DMS79 (cell line): Measurements from ENCODE around the gene SPACA7.
"Not testable (repeated sequence)": the region's sequence is repeated elsewhere in the genome, so short reads cannot be mapped to it uniquely, and the experiment has no call there.

Experiments used
- DNase-seq: peaks from one replicate; lab custom pipeline; 2025; lab: John Stamatoyannopoulos, UW

Gene SPACA7

GRCh38 chr13:112350300-112350699, 25.9 kb upstream of the SPACA7 start:
- peak; percentile 98 for DNase-seq

GRCh38 chr13:112351825-112352224, 24.3 kb upstream of the SPACA7 start:
- no peak for DNase-seq

- no peak for DNase-seq
Measured at GRCh38 chr13:112353856-112354255, 22.3 kb upstream of the SPACA7 start.

- no peak for DNase-seq
Measured at GRCh38 chr13:112354330-112355273, 21.6 kb upstream of the SPACA7 start.

GRCh38 chr13:112355274-112355838, 20.8 kb upstream of the SPACA7 start:
- no peak for DNase-seq

- DNase-seq = no peak
Measured at GRCh38 chr13:112356190-112356589, 20.0 kb upstream of the SPACA7 start.

- no peak for DNase-seq
Measured at GRCh38 chr13:112358156-112358555, 18.0 kb upstream of the SPACA7 start.

GRCh38 chr13:112362021-112362420, 14.1 kb upstream of the SPACA7 start:
- DNase-seq = no peak

- no peak for DNase-seq
Measured at GRCh38 chr13:112363867-112364528, 12.2 kb upstream of the SPACA7 start.

- DNase-seq = no peak
Measured at GRCh38 chr13:112366907-112367646, 9.1 kb upstream of the SPACA7 start.

- no peak for DNase-seq
Measured at GRCh38 chr13:112368883-112369282, 7.3 kb upstream of the SPACA7 start.

- DNase-seq = no peak
Measured at GRCh38 chr13:112370311-112370710, 5.8 kb upstream of the SPACA7 start.

- DNase-seq = no peak
Measured at GRCh38 chr13:112374271-112374670, 1.9 kb upstream of the SPACA7 start.

GRCh38 chr13:112391746-112392145, 15.6 kb downstream of the SPACA7 start:
- no peak for DNase-seq

- DNase-seq = no peak
Measured at GRCh38 chr13:112392719-112393118, 16.6 kb downstream of the SPACA7 start.

- DNase-seq = not testable (repeated sequence)
Measured at GRCh38 chr13:112395022-112395421, 18.9 kb downstream of the SPACA7 start.

GRCh38 chr13:112395941-112396340, 19.8 kb downstream of the SPACA7 start:
- DNase-seq = not testable (repeated sequence)

- DNase-seq = no peak
Measured at GRCh38 chr13:112397108-112397507, 21.0 kb downstream of the SPACA7 start.

- DNase-seq = not testable (repeated sequence)
Measured at GRCh38 chr13:112398347-112398746, 22.2 kb downstream of the SPACA7 start.

GRCh38 chr13:112409828-112410227, 33.7 kb downstream of the SPACA7 start:
- DNase-seq = not testable (repeated sequence)

GRCh38 chr13:112416647-112417046, 40.5 kb downstream of the SPACA7 start:
- DNase-seq = no peak

GRCh38 chr13:112417079-112417478, 40.9 kb downstream of the SPACA7 start:
- no peak for DNase-seq
